Omental fat pad (tissue), 4 donors: Measurements from ENCODE around the gene PLD6. TPM values are rescaled to one million over a fixed set of nuclear protein-coding genes. Genes with fewer than 3 reads are reported as not detected.
"Not testable (repeated sequence)": the region's sequence is repeated elsewhere in the genome, so short reads cannot be mapped to it uniquely, and the experiment has no call there.

Experiments used
- ATAC-seq: fragments of 150-250 bp; one replicate; pipeline ENCODE4 v1.9.1; 2016; ENCODE audit warnings: mild to moderate bottlenecking, moderate library complexity; ENCODE audit not compliant: low FRiP score
- DNase-seq: peaks from one replicate; pipeline ENCODE4 v3.0.0-alpha.2; 2019; ENCODE audit warnings: low spot score
- total RNA-seq, 4 donors: library from RNA; depleted of rRNA; stranded (reverse); fragments of >200 nt; gene quantifications; one replicate each; pipeline ENCODE4 v1.1.0, GENCODE V29; 2016
- TF ChIP-seq, protein P1 (sequence below), 3 donors: fragments of 450-650 bp; IDR thresholded peaks; one replicate each; pipeline ENCODE4 v1.5.1; 2016 to 2017; ENCODE audit warnings: antibody characterized with exemption in 3 of 3, mild to moderate bottlenecking in 3 of 3, moderate library complexity in 2 of 3

Gene PLD6
- total RNA-seq, 4 donors from 2014 or later: 1.9 to 14.1 (median 6.5) TPM

DNA sequence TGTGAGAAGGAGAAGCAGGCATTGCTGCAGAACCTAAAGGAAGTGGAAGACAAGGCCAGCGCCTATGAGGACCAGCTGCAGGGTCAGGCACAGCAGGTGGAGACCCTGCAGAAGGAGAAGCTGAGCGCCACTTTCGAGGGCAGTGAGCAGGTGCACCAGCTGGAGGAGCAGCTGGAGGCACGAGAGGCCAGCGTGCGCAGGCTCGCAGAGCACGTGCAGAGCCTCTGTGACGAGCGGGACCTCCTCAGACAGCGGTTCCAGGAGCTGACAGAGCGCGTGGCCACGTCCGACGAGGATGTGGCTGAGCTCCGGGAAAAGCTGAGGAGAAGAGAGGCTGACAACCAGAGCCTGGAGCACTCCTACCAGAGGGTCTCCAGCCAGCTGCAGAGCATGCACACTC is 41.5 kb downstream of the PLD6 start:
- DNase-seq (no peak), ATAC-seq (no peak)
- TF ChIP-seq, protein P1, sequence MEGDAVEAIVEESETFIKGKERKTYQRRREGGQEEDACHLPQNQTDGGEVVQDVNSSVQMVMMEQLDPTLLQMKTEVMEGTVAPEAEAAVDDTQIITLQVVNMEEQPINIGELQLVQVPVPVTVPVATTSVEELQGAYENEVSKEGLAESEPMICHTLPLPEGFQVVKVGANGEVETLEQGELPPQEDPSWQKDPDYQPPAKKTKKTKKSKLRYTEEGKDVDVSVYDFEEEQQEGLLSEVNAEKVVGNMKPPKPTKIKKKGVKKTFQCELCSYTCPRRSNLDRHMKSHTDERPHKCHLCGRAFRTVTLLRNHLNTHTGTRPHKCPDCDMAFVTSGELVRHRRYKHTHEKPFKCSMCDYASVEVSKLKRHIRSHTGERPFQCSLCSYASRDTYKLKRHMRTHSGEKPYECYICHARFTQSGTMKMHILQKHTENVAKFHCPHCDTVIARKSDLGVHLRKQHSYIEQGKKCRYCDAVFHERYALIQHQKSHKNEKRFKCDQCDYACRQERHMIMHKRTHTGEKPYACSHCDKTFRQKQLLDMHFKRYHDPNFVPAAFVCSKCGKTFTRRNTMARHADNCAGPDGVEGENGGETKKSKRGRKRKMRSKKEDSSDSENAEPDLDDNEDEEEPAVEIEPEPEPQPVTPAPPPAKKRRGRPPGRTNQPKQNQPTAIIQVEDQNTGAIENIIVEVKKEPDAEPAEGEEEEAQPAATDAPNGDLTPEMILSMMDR (IDR thresholded peaks at IDR 0.05): no peak

DNA sequence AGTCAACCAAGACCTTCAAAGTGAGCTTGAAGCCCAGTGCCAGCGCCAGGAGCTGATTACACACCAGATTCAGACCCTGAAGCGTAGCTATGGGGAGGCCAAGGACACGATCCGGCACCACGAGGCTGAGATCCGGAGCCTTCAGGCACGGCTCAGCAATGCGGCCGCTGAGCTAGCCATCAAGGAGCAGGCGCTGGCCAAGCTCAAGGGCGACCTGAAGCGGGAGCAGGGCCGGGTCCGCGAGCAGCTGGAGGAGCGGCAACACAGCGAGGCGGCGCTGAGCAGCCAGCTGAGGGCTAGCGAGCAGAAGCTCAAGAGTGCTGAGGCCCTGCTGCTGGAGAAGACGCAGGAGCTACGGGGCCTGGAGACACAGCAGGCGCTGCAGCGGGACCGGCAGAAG is 42.0 kb downstream of the PLD6 start:
- ATAC-seq (no peak), DNase-seq (no peak)
- TF ChIP-seq, protein P1 (IDR thresholded peaks at IDR 0.05): no peak

DNA sequence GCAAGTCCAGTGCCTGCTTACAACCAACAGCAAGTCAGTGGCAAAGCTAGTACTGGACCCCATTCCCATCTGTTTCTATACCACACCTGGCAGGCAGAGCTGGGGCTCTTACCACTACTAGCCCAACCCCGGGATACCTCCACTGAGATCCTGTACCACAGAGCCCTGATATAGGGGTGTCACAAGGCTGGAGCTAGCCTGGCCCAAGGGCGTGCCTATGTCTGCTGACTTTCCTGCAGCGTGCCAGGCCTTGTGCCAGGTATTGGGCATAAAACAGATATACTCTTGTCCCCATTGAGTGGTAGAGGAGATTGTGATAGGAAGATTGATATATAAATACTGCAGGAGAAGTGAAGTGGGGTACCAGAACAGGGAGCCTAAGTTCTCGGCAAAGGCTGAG is 44.4 kb downstream of the PLD6 start:
- DNase-seq: no peak
- ATAC-seq: no peak

DNA sequence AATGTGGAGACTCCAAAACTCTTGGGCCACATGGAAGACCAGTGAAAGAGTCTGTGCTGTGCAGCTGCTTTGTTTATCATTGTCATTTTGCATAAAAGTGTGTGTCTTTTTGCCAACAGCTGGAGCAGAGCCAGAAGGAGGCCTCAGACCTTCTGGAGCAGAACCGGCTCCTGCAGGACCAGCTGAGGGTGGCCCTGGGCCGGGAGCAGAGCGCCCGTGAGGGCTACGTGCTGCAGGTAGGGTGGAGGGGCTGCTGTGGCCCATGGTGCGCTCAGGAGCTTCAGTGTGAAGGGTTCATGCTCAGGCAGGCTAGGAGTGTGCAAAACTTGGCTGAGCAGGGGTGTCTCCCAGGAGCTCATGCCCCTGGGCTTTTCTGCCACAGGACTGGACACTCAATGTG is 45.0 kb downstream of the PLD6 start:
- no peak for ATAC-seq
- TF ChIP-seq, protein P1 (IDR thresholded peaks at IDR 0.05): no peak
- no peak for DNase-seq

More for the DNA sequence above, 44.4 kb downstream of the PLD6 start:
- TF ChIP-seq, protein P1 (IDR thresholded peaks at IDR 0.05): no peak

DNA sequence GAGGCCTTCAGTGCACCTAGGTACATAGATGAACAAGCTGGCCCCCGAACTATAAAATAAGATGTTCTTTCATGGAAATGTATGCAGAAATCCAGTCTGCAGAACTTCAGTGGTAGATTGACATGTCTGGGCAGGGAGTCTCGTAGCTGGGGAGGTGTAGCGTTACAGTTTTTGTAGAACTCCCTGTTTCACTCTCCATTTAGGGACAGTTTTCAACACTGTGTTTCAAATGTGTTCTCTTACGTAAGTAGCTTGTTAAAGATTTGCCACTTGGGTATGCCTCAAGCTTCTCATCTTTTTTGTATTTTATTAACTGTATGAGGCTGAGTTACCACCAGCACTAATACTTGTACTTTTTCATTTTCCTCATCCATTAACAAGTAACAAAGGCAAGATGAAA is 46.6 kb downstream of the PLD6 start:
- ATAC-seq (no peak), DNase-seq (no peak)
- TF ChIP-seq, protein P1 (IDR thresholded peaks at IDR 0.05): no peak

DNA sequence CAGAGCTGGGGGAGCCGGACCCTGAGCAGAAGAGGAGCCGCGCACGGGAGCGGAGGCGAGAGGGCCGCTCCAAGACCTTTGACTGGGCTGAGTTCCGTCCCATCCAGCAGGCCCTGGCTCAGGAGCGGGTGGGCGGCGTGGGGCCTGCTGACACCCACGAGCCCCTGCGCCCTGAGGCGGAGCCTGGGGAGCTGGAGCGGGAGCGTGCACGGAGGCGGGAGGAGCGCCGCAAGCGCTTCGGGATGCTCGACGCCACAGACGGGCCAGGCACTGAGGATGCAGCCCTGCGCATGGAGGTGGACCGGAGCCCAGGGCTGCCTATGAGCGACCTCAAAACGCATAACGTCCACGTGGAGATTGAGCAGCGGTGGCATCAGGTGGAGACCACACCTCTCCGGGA is 47.6 kb downstream of the PLD6 start:
- not testable (repeated sequence) for ATAC-seq, DNase-seq

DNA sequence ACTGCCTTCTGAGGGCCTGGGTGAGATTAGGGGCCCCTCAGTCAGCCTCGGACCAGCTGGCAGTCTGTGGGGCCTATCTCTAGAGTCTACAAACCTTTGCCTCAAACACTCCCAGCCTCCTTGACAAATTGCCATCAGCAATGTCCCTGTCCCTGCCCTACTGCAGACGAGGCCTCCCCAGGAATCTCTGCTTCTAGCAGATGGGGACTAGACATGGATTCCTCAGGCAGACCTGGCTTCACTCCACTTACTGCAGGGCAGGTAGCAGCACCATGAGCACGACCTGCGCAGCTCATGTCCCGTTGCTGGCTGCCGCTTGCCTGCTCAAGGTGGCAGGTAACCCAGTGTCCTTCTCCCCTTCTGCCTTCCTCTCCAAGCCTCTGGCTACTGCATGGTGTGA is 49.1 kb downstream of the PLD6 start:
- no peak for DNase-seq
- ATAC-seq: no peak
- TF ChIP-seq, protein P1 (IDR thresholded peaks at IDR 0.05): no peak

DNA sequence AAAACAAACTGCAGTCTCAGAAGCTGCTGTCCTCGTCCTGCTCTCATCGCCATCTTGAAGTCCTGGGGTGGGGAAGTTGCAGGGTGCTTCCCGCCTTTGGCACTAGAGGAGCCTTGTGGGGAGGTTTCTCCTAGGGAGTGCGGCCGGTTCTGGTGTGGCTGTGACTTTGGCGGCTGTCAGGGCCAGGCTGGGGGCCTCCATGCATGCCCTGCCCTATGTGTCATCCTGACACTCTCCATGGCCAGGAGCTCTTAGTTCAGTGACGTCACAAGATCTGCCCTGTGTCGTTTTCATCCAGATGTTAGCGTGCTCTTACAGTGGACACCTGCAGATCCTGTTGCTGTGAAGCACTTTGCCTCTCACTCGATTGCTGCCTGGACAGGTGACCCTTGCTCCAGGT is 49.6 kb downstream of the PLD6 start:
- no peak for ATAC-seq
- no peak for DNase-seq
- TF ChIP-seq, protein P1 (IDR thresholded peaks at IDR 0.05): no peak
